ENCODE data around the gene ADAM21.

DNA sequence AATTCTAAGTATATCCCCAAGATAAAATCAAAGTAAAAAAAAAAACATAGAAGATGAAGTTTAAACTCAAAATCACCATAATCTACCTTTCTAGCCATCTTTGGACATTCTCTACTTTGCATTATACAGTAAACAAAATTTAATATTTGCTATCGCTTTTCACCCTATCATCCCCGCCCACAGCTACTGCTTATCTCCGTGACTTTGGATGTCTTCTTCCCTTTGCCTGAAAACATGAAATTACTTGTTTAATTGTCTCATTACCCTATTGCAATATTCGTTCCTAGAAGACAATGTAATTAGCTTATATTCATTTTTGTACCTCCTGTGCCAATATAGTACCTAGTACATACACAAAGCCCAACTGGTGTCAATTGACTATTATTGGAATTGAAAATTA is 44.4 kb upstream of the ADAM21 start:
- TF ChIP-seq CTCF (IDR thresholded peaks at IDR 0.05; ENCODE audit: insufficient read depth, low read length) (no peak), POLR2AphosphoS5 (IDR thresholded peaks at IDR 0.05; ENCODE audit: low read depth) (no peak)
